ENCODE data around the gene PSMC3. TPM values are rescaled to one million over a fixed set of nuclear protein-coding genes. Genes with fewer than 3 reads are reported as not detected.

The PSMC3 gene
- polyA plus RNA-seq, 3 donors, result 44.1 to 97.4 (median 89.5) TPM

DNA sequence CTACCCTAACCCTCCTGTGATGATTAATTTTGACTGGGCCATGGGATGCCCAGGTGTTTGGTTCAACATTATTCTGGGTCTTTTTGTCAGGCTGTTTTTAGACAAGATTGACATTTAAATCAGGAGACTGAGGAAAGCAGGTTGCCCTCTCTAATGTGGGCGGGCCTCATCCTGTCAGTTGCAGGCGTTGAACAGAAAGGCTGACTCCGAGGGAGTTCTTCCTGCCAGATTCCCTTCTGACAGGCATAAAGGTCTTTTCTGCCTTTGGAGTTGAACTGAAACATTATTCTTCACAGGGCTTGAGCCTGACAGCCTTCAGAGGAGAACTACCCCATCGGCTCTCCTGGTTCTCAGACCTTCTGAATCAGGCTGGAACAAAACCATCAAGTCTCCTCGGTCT is 4.3 kb upstream of the PSMC3 start:
- TF ChIP-seq CTCF (IDR thresholded peaks at IDR 0.05), result no peak
- Histone ChIP-seq H3K9ac (ENCODE audit: insufficient read depth, low read length, poor library complexity, severe bottlenecking) (no peak overlapping the region), H3K27me3 (ENCODE audit: control insufficient read depth in 2 of 2, insufficient read depth in 2 of 2, low read length in 2 of 2) (no peaks in the 10 kb centered on the region), H2AFZ (ENCODE audit: insufficient read depth, low read depth, low read length, poor library complexity, severe bottlenecking) (no peak overlapping the region), H3K9me3 (replicated peaks in 1 of 2; ENCODE audit: control insufficient read depth in 1 of 2, insufficient read depth in 1 of 2, low read length in 2 of 2) (no peaks in the 10 kb centered on the region), H4K20me1 (ENCODE audit: insufficient read depth, low read length) (no peaks in the 10 kb centered on the region), H3K4me3 (replicated peaks in 1 of 3; ENCODE audit: low read depth in 2 of 3, low read length in 3 of 3) (no peak overlapping the region), H3K4me2 (replicated peaks; ENCODE audit: extremely low read depth, low read length, poor library complexity, severe bottlenecking) (no peak overlapping the region), H3K36me3 (replicated peaks in 1 of 2; ENCODE audit: control insufficient read depth in 1 of 2, insufficient read depth in 2 of 2, low read length in 2 of 2) (no peaks in the 10 kb centered on the region), H3K79me2 (ENCODE audit: insufficient read depth, low read length) (peaks cover 6% of the 10 kb centered on the region), H3K4me1 (ENCODE audit: control insufficient read depth in 1 of 2, insufficient read depth in 2 of 2, low read length in 2 of 2) (peaks cover 8 to 12% of the 10 kb centered on the region in 2 donors), H3K27ac (ENCODE audit: low read depth in 1 of 2, low read length in 2 of 2) (no peak overlapping the region)
- intact Hi-C loops (cut with micrococcal nuclease), result no loop called here
- Mint-ChIP-seq H3K36me3 (no peaks in the 10 kb centered on the region), H3K4me3 (no peak overlapping the region), H3K4me1 (peaks cover 7% of the 10 kb centered on the region), H3K27ac (no peak overlapping the region), H3K9me3 (no peaks in the 10 kb centered on the region), H3K27me3 (ENCODE audit: low read depth in 3 of 3) (peaks cover 0 to 7% (median 1%) of the 10 kb centered on the region in 3 donors)
- 59% methylated on average over 3 of the region's 5 CpGs for WGBS (ENCODE audit: insufficient coverage)
- DNase-seq, result no peak

DNA sequence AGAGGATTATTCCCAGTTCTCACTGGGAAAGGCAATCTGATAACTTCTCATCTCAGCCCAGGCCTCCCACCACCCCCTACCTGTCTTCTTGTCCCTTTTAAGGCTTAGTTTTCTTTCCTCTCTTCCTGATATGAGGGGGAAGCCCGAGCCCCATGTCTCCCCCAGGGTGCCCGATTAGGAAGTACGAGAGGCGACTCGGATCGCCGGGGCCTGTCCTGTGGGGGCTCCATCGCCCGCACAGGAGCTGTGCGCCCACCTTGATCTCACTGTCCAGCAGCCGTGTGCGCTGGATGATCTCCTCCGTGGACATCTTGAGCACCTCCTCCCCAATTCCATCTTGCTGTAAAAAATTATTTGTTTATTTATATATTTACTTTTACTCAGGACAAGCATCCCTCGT is 628 bp downstream of the PSMC3 start:
- no peak for DNase-seq
- peaks cover 23% of the 10 kb centered on the region for H3K79me2 ChIP-seq (ENCODE audit: insufficient read depth, low read length)
- Mint-ChIP-seq H3K27ac (peak overlapping the region in 6 of 7 donors; percentile 96 to 99 (median 98)), H3K9me3 (no peaks in the 10 kb centered on the region), H3K27me3 (ENCODE audit: low read depth in 3 of 3) (peaks cover 0 to 3% (median 1%) of the 10 kb centered on the region in 3 donors), H3K4me3 (peak overlapping the region; percentile 99), H3K4me1 (peaks cover 15% of the 10 kb centered on the region), H3K36me3 (peaks cover 34 to 46% of the 10 kb centered on the region in 2 donors)
- no peak for TF ChIP-seq CTCF (IDR thresholded peaks at IDR 0.05)
- H3K27ac ChIP-seq (ENCODE audit: low read depth in 1 of 2, low read length in 2 of 2), result peak overlapping the region; percentile 61 to 95
- H3K36me3 ChIP-seq (replicated peaks in 1 of 2; ENCODE audit: control insufficient read depth in 1 of 2, insufficient read depth in 2 of 2, low read length in 2 of 2), result peaks cover 28 to 45% of the 10 kb centered on the region in 2 donors
- peak overlapping the region; percentile 89 to 99 (median 96) for H3K4me3 ChIP-seq (replicated peaks in 1 of 3; ENCODE audit: low read depth in 2 of 3, low read length in 3 of 3)
- 0% methylated on average over 1 of the region's 14 CpGs for WGBS (ENCODE audit: insufficient coverage)
- H3K4me2 ChIP-seq (replicated peaks; ENCODE audit: extremely low read depth, low read length, poor library complexity, severe bottlenecking), result peak overlapping the region; percentile 82
- H4K20me1 ChIP-seq (ENCODE audit: insufficient read depth, low read length), result no peaks in the 10 kb centered on the region
- H3K4me1 ChIP-seq (ENCODE audit: control insufficient read depth in 1 of 2, insufficient read depth in 2 of 2, low read length in 2 of 2), result peaks cover 13 to 20% of the 10 kb centered on the region in 2 donors
- H3K9ac ChIP-seq (ENCODE audit: insufficient read depth, low read length, poor library complexity, severe bottlenecking), result peak overlapping the region; percentile 92
- intact Hi-C loops (cut with micrococcal nuclease), result loop anchor here (1.0 to 5.0 kb wide), 4 partner anchors 17 to 248 kb away; partner anchors contain the start of genes ARFGAP2 (in 1 of the 2), KBTBD4 (in 1 of the 2), NDUFS3 (in 1 of the 2) and SLC39A13 (in 1 of the 2)
- no peaks in the 10 kb centered on the region for H3K27me3 ChIP-seq (ENCODE audit: control insufficient read depth in 2 of 2, insufficient read depth in 2 of 2, low read length in 2 of 2)
- H3K9me3 ChIP-seq (replicated peaks in 1 of 2; ENCODE audit: control insufficient read depth in 1 of 2, insufficient read depth in 1 of 2, low read length in 2 of 2), result no peaks in the 10 kb centered on the region
- peak overlapping the region; percentile 89 for H2AFZ ChIP-seq (ENCODE audit: insufficient read depth, low read depth, low read length, poor library complexity, severe bottlenecking)
